ENCODE measurements around the gene PSMD2. TPM values are rescaled to one million over a fixed set of nuclear protein-coding genes. Genes with fewer than 3 reads are reported as not detected.

Gene PSMD2
- total RNA-seq, 1 donor from 2014 or later = 239 TPM

GRCh38 chr3:184272269-184272668 lies 26.8 kb upstream of the PSMD2 start:
- H3K9me3 Mint-ChIP-seq (ENCODE audit: unreplicated experiment) = peaks cover 2% of the 10 kb centered on the region
- DNase-seq (ENCODE audit: extremely low spot score, unreplicated experiment) = no peak
- H3K4me1 Mint-ChIP-seq (ENCODE audit: unreplicated experiment) = no peaks in the 10 kb centered on the region
- no peak overlapping the region for H3K4me3 Mint-ChIP-seq (ENCODE audit: unreplicated experiment)
- H3K36me3 Mint-ChIP-seq (ENCODE audit: unreplicated experiment) = no peaks in the 10 kb centered on the region
- peaks cover 29% of the 10 kb centered on the region for H3K27me3 Mint-ChIP-seq (ENCODE audit: unreplicated experiment)
- H3K27ac Mint-ChIP-seq (ENCODE audit: unreplicated experiment) = no peak overlapping the region
- no peak for TF ChIP-seq CTCF (IDR thresholded peaks at IDR 0.05)

- H3K4me1 Mint-ChIP-seq (ENCODE audit: unreplicated experiment) = no peaks in the 10 kb centered on the region
- no peaks in the 10 kb centered on the region for H3K36me3 Mint-ChIP-seq (ENCODE audit: unreplicated experiment)
- H3K4me3 Mint-ChIP-seq (ENCODE audit: unreplicated experiment) = no peak overlapping the region
- TF ChIP-seq CTCF (IDR thresholded peaks at IDR 0.05) = no peak
- DNase-seq (ENCODE audit: extremely low spot score, unreplicated experiment) = no peak
- peaks cover 34% of the 10 kb centered on the region for H3K27me3 Mint-ChIP-seq (ENCODE audit: unreplicated experiment)
- H3K27ac Mint-ChIP-seq (ENCODE audit: unreplicated experiment) = no peak overlapping the region
- H3K9me3 Mint-ChIP-seq (ENCODE audit: unreplicated experiment) = no peaks in the 10 kb centered on the region
Measured at GRCh38 chr3:184275381-184275701, 23.7 kb upstream of the PSMD2 start.

- no peaks in the 10 kb centered on the region for H3K4me1 Mint-ChIP-seq (ENCODE audit: unreplicated experiment)
- DNase-seq (ENCODE audit: extremely low spot score, unreplicated experiment) = no peak
- peaks cover 39% of the 10 kb centered on the region for H3K27me3 Mint-ChIP-seq (ENCODE audit: unreplicated experiment)
- no peak within 1 kb of the TSS for H3K4me3 Mint-ChIP-seq (ENCODE audit: unreplicated experiment)
- no peaks in the 10 kb centered on the region for H3K36me3 Mint-ChIP-seq (ENCODE audit: unreplicated experiment)
- H3K27ac Mint-ChIP-seq (ENCODE audit: unreplicated experiment) = no peak within 1 kb of the TSS
- no peaks in the 10 kb centered on the region for H3K9me3 Mint-ChIP-seq (ENCODE audit: unreplicated experiment)
- no peak for TF ChIP-seq CTCF (IDR thresholded peaks at IDR 0.05)
Measured at GRCh38 chr3:184275961-184276910, 22.8 kb upstream of the PSMD2 start, which contains the start of gene ECE2. Gene ECE2, plus strand, starts transcription at chr3:184276022. Its CDS starts 132 bp downstream, at chr3:184276154.

GRCh38 chr3:184277366-184277765 lies 21.7 kb upstream of the PSMD2 start:
- Mint-ChIP-seq H3K36me3 (ENCODE audit: unreplicated experiment) (no peaks in the 10 kb centered on the region), H3K9me3 (ENCODE audit: unreplicated experiment) (no peaks in the 10 kb centered on the region), H3K4me3 (ENCODE audit: unreplicated experiment) (no peak overlapping the region), H3K4me1 (ENCODE audit: unreplicated experiment) (no peaks in the 10 kb centered on the region), H3K27ac (ENCODE audit: unreplicated experiment) (no peak overlapping the region), H3K27me3 (ENCODE audit: unreplicated experiment) (peaks cover 35% of the 10 kb centered on the region)
- TF ChIP-seq CTCF (IDR thresholded peaks at IDR 0.05) = no peak
- DNase-seq (ENCODE audit: extremely low spot score, unreplicated experiment) = no peak

- TF ChIP-seq CTCF (IDR thresholded peaks at IDR 0.05) = no peak
- DNase-seq (ENCODE audit: extremely low spot score, unreplicated experiment) = no peak
- H3K4me3 Mint-ChIP-seq (ENCODE audit: unreplicated experiment) = no peak overlapping the region
- no peak overlapping the region for H3K27ac Mint-ChIP-seq (ENCODE audit: unreplicated experiment)
- H3K4me1 Mint-ChIP-seq (ENCODE audit: unreplicated experiment) = no peaks in the 10 kb centered on the region
- no peaks in the 10 kb centered on the region for H3K9me3 Mint-ChIP-seq (ENCODE audit: unreplicated experiment)
- peaks cover 37% of the 10 kb centered on the region for H3K27me3 Mint-ChIP-seq (ENCODE audit: unreplicated experiment)
- H3K36me3 Mint-ChIP-seq (ENCODE audit: unreplicated experiment) = no peaks in the 10 kb centered on the region
Measured at GRCh38 chr3:184282941-184283340, 16.1 kb upstream of the PSMD2 start.

Data from osteocyte (in vitro differentiated cells).